ENCODE data around the gene SCAPER. TPM values are rescaled to one million over a fixed set of nuclear protein-coding genes. Genes with fewer than 3 reads are reported as not detected.
"Not testable (repeated sequence)": the region's sequence is repeated elsewhere in the genome, so short reads cannot be mapped to it uniquely, and the experiment has no call there.

SCAPER gene
- total RNA-seq, 2 donors from 2014 or later: 52.9 to 72.8 TPM

- Mint-ChIP-seq H3K4me3 (no peak overlapping the region), H3K9me3 (no peaks in the 10 kb centered on the region), H3K27me3 (peaks cover 62% of the 10 kb centered on the region in 2 donors), H3K36me3 (peaks cover 9% of the 10 kb centered on the region), H3K27ac (no peak overlapping the region), H3K4me1 (ENCODE audit: low read depth in 2 of 2) (peaks cover 27% of the 10 kb centered on the region in 2 donors)
- ATAC-seq: no peak
- DNase-seq (ENCODE audit: low spot score): no peak
These were observed 572.3 kb downstream of the SCAPER start for GRCh38 chr15:76332796-76333195.

GRCh38 chr15:76330080-76330680 is 575.0 kb downstream of the SCAPER start:
- H3K27ac Mint-ChIP-seq: no peak overlapping the region
- no peaks in the 10 kb centered on the region for H3K9me3 Mint-ChIP-seq
- no peak overlapping the region for H3K4me3 Mint-ChIP-seq
- no peaks in the 10 kb centered on the region for H3K36me3 Mint-ChIP-seq
- H3K27me3 Mint-ChIP-seq: peaks cover 43 to 45% of the 10 kb centered on the region in 2 donors
- DNase-seq (ENCODE audit: low spot score) (no peak), ATAC-seq (no peak)
- peaks cover 6 to 7% of the 10 kb centered on the region in 2 donors for H3K4me1 Mint-ChIP-seq (ENCODE audit: low read depth in 2 of 2)

- Mint-ChIP-seq H3K36me3 (no peaks in the 10 kb centered on the region), H3K27me3 (peaks cover 33 to 36% of the 10 kb centered on the region in 2 donors), H3K4me1 (ENCODE audit: low read depth in 2 of 2) (peaks cover 1 to 3% of the 10 kb centered on the region in 2 donors), H3K9me3 (no peaks in the 10 kb centered on the region), H3K4me3 (no peak overlapping the region), H3K27ac (no peak overlapping the region)
- no peak for DNase-seq (ENCODE audit: low spot score)
- no peak for ATAC-seq
These were observed 576.2 kb downstream of the SCAPER start for GRCh38 chr15:76328958-76329357.

GRCh38 chr15:76328106-76328696 is 576.9 kb downstream of the SCAPER start:
- Mint-ChIP-seq H3K9me3 (no peaks in the 10 kb centered on the region), H3K27me3 (peaks cover 30 to 34% of the 10 kb centered on the region in 2 donors), H3K36me3 (no peaks in the 10 kb centered on the region), H3K4me1 (ENCODE audit: low read depth in 2 of 2) (peaks cover 0 to 3% of the 10 kb centered on the region in 2 donors), H3K4me3 (no peak overlapping the region), H3K27ac (no peak overlapping the region)
- DNase-seq (ENCODE audit: low spot score) (no peak), ATAC-seq (no peak)

GRCh38 chr15:76327191-76328105 is 577.7 kb downstream of the SCAPER start:
- Mint-ChIP-seq H3K36me3 (no peaks in the 10 kb centered on the region), H3K9me3 (no peaks in the 10 kb centered on the region), H3K27me3 (peaks cover 32 to 37% of the 10 kb centered on the region in 2 donors), H3K27ac (no peak overlapping the region), H3K4me1 (ENCODE audit: low read depth in 2 of 2) (peaks cover 0 to 3% of the 10 kb centered on the region in 2 donors), H3K4me3 (no peak overlapping the region)
- DNase-seq (ENCODE audit: low spot score) (no peak), ATAC-seq (no peak)

- no peak overlapping the region for H3K27ac Mint-ChIP-seq
- H3K4me1 Mint-ChIP-seq (ENCODE audit: low read depth in 2 of 2): peaks cover 0 to 3% of the 10 kb centered on the region in 2 donors
- H3K4me3 Mint-ChIP-seq: no peak overlapping the region
- no peaks in the 10 kb centered on the region for H3K9me3 Mint-ChIP-seq
- H3K36me3 Mint-ChIP-seq: no peaks in the 10 kb centered on the region
- DNase-seq (ENCODE audit: low spot score) (no peak), ATAC-seq (no peak)
- peaks cover 38 to 45% of the 10 kb centered on the region in 2 donors for H3K27me3 Mint-ChIP-seq
These were observed 579.4 kb downstream of the SCAPER start for GRCh38 chr15:76325704-76326103.

GRCh38 chr15:76324066-76324465 is 581.1 kb downstream of the SCAPER start:
- Mint-ChIP-seq H3K27ac (no peak overlapping the region), H3K4me3 (no peak overlapping the region), H3K9me3 (no peaks in the 10 kb centered on the region), H3K27me3 (peaks cover 30 to 33% of the 10 kb centered on the region in 2 donors), H3K4me1 (ENCODE audit: low read depth in 2 of 2) (peaks cover 0 to 3% of the 10 kb centered on the region in 2 donors), H3K36me3 (no peaks in the 10 kb centered on the region)
- DNase-seq (ENCODE audit: low spot score) (no peak), ATAC-seq (no peak)

- no peak overlapping the region for H3K4me3 Mint-ChIP-seq
- no peak overlapping the region for H3K27ac Mint-ChIP-seq
- no peaks in the 10 kb centered on the region for H3K4me1 Mint-ChIP-seq (ENCODE audit: low read depth in 2 of 2)
- no peak for DNase-seq (ENCODE audit: low spot score)
- H3K36me3 Mint-ChIP-seq: no peaks in the 10 kb centered on the region
- no peaks in the 10 kb centered on the region for H3K9me3 Mint-ChIP-seq
- H3K27me3 Mint-ChIP-seq: peaks cover 14 to 21% of the 10 kb centered on the region in 2 donors
- ATAC-seq: no peak
These were observed 583.5 kb downstream of the SCAPER start for GRCh38 chr15:76321602-76322001.

GRCh38 chr15:76321171-76321570 is 584.0 kb downstream of the SCAPER start:
- H3K9me3 Mint-ChIP-seq: no peaks in the 10 kb centered on the region
- ATAC-seq (no peak), DNase-seq (ENCODE audit: low spot score) (no peak)
- no peaks in the 10 kb centered on the region for H3K4me1 Mint-ChIP-seq (ENCODE audit: low read depth in 2 of 2)
- peaks cover 14 to 21% of the 10 kb centered on the region in 2 donors for H3K27me3 Mint-ChIP-seq
- no peak overlapping the region for H3K4me3 Mint-ChIP-seq
- no peak overlapping the region for H3K27ac Mint-ChIP-seq
- no peaks in the 10 kb centered on the region for H3K36me3 Mint-ChIP-seq

- Mint-ChIP-seq H3K4me3 (no peak overlapping the region), H3K36me3 (no peaks in the 10 kb centered on the region), H3K9me3 (no peaks in the 10 kb centered on the region), H3K27ac (no peak overlapping the region), H3K4me1 (ENCODE audit: low read depth in 2 of 2) (no peaks in the 10 kb centered on the region), H3K27me3 (peaks cover 14 to 21% of the 10 kb centered on the region in 2 donors)
- ATAC-seq (no peak), DNase-seq (ENCODE audit: low spot score) (no peak)
These were observed 585.1 kb downstream of the SCAPER start for GRCh38 chr15:76320012-76320411.

- H3K9me3 Mint-ChIP-seq: no peaks in the 10 kb centered on the region
- no peak overlapping the region for H3K4me3 Mint-ChIP-seq
- H3K27me3 Mint-ChIP-seq: no peaks in the 10 kb centered on the region
- ATAC-seq (no peak), DNase-seq (ENCODE audit: low spot score) (no peak)
- H3K4me1 Mint-ChIP-seq (ENCODE audit: low read depth in 2 of 2): peaks cover 23 to 24% of the 10 kb centered on the region in 2 donors
- no peaks in the 10 kb centered on the region for H3K36me3 Mint-ChIP-seq
- H3K27ac Mint-ChIP-seq: no peak overlapping the region
These were observed 591.4 kb downstream of the SCAPER start for GRCh38 chr15:76313731-76314130.

GRCh38 chr15:76313175-76313567 is 592.0 kb downstream of the SCAPER start:
- not testable (repeated sequence) for H3K9me3 Mint-ChIP-seq; ATAC-seq; H3K36me3 Mint-ChIP-seq; DNase-seq (ENCODE audit: low spot score); H3K27me3 Mint-ChIP-seq
- peak overlapping the region; percentile 88 to 89 for H3K27ac Mint-ChIP-seq
- peaks cover 28 to 30% of the 10 kb centered on the region in 2 donors for H3K4me1 Mint-ChIP-seq (ENCODE audit: low read depth in 2 of 2)
- H3K4me3 Mint-ChIP-seq: peak overlapping the region; percentile 89

- ATAC-seq (no peak), DNase-seq (ENCODE audit: low spot score) (no peak)
- Mint-ChIP-seq H3K4me1 (ENCODE audit: low read depth in 2 of 2) (peaks cover 30 to 34% of the 10 kb centered on the region in 2 donors), H3K27ac (peak overlapping the region; percentile 88 to 89), H3K27me3 (no peaks in the 10 kb centered on the region), H3K4me3 (peak overlapping the region; percentile 89), H3K9me3 (no peaks in the 10 kb centered on the region), H3K36me3 (no peaks in the 10 kb centered on the region)
These were observed 592.5 kb downstream of the SCAPER start for GRCh38 chr15:76312540-76313174.
